Uterus (tissue), 2 donors: ENCODE results near the gene ZNF326.

Experiments used
- CTCF ChIP-seq, 4 experiments: fragments of 200-600 bp in 2 of 4; fragments of 450-650 bp in 2 of 4; sonication (generic) in 2 of 4; IDR thresholded peaks; one replicate each; pipeline ENCODE4 v1.5.1; 2016 to 2019; ENCODE audit warnings: antibody characterized with exemption in 4 of 4, mild to moderate bottlenecking in 2 of 4, moderate library complexity in 1 of 4
- POLR2A ChIP-seq, 2 donors: fragments of 450-650 bp; IDR thresholded peaks; one replicate each; pipeline ENCODE4 v1.6.1; 2016; ENCODE audit warnings: antibody characterized with exemption in 2 of 2, mild to moderate bottlenecking in 1 of 2, moderate library complexity in 1 of 2

DNA sequence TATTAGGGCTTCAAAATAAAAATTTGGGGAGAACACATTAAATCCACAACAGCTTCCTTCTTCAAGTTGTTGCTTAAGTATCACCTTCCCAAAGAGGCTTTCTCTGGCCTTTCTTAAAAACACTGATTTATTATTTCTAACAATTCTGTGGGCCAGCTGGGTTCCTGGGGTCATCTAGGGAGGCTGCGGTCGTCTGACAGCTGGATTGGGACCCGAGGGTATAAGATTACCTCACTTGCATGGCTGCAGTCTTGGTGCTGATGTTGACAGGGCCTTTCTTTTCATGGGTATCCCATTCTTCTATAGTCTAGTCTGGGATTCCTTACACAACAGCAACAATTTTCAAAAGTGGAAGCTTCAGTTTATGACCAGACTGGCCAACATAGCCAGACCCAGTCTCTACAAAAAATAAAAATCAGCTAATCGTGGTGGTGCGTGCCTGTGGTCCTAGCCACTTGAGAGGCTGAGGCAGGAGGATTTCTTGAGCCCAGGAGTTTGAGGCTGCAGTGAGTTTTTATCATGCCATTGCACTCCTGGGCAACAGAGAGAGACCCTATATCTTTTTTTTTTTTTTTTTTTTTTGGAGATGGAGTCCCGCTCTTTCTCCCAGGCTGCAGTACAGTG lies 46.1 kb upstream of the ZNF326 start:
- no peak for TF ChIP-seq CTCF (IDR thresholded peaks at IDR 0.05)
- no peak for TF ChIP-seq POLR2A (IDR thresholded peaks at IDR 0.05)
